Measurements from ENCODE around the gene SLC48A1. TPM values are rescaled to one million over a fixed set of nuclear protein-coding genes. Genes with fewer than 3 reads are reported as not detected.

The SLC48A1 gene
- total RNA-seq, 2 donors from 2014 or later = 14.6 to 15.2 TPM

- Mint-ChIP-seq H3K4me1 (ENCODE audit: low read depth) (peaks cover 95% of the 10 kb centered on the region), H3K36me3 (ENCODE audit: insufficient read depth in 2 of 2) (peaks cover 0 to 2% of the 10 kb centered on the region in 2 donors), H3K27ac (peak overlapping the region; percentile 71), H3K9me3 (no peaks in the 10 kb centered on the region), H3K4me3 (peak overlapping the region; percentile 68 to 75), H3K27me3 (ENCODE audit: low read depth) (no peaks in the 10 kb centered on the region)
- ATAC-seq (replicated peaks in 1 of 2) (no peak), DNase-seq (no peak)
Measured at GRCh38 chr12:47828976-47829482, 56.0 kb downstream of the SLC48A1 start.

- ATAC-seq (replicated peaks in 1 of 2) = no peak
- H3K4me3 Mint-ChIP-seq = peak overlapping the region; percentile 68 to 75
Measured at GRCh38 chr12:47829584-47829983, 56.5 kb downstream of the SLC48A1 start.

More at GRCh38 chr12:47829584-47829983, 56.5 kb downstream of the SLC48A1 start:
- Mint-ChIP-seq H3K4me1 (ENCODE audit: low read depth) (peaks cover 95% of the 10 kb centered on the region), H3K27me3 (ENCODE audit: low read depth) (no peaks in the 10 kb centered on the region), H3K9me3 (no peaks in the 10 kb centered on the region), H3K36me3 (ENCODE audit: insufficient read depth in 2 of 2) (peaks cover 0 to 2% of the 10 kb centered on the region in 2 donors), H3K27ac (peak overlapping the region; percentile 71)
- no peak for DNase-seq

Other genes with a start within 250 kb of the SLC48A1 start
- 10 to 100 TPM; 34.4 to 36.0 TPM for gene RPAP3, start 67.2 kb upstream of the SLC48A1 start, total RNA-seq
- gene ENDOU, start 47.7 kb upstream of the SLC48A1 start, total RNA-seq = under 1 TPM; 0.26 to 0.44 TPM
- 1 to 10 TPM in 1 of 2 donors, under 1 TPM in 1; 0.62 to 1.4 TPM for gene RAPGEF3, start 14.4 kb upstream of the SLC48A1 start, total RNA-seq
- gene HDAC7, start 46.7 kb downstream of the SLC48A1 start, total RNA-seq = 100 to 1,000 TPM; 288 to 350 TPM
- gene VDR, start 131.8 kb downstream of the SLC48A1 start, total RNA-seq = 100 to 1,000 TPM; 217 to 224 TPM
- gene TMEM106C, start 190.4 kb downstream of the SLC48A1 start, total RNA-seq = 100 to 1,000 TPM; 124 to 149 TPM
- gene COL2A1, start 231.2 kb downstream of the SLC48A1 start, total RNA-seq = under 1 TPM in 1 of 2 donors, not detected in 1; 0.14 TPM

All from activated T-cell treated with anti-CD3 and anti-CD28 coated beads, Interleukin-2, amount 50 U/mL, for 72 hours (primary cell).